Measurements from ENCODE around the gene ATP13A5. TPM values are rescaled to one million over a fixed set of nuclear protein-coding genes. Genes with fewer than 3 reads are reported as not detected.

The ATP13A5 gene
- polyA plus RNA-seq, 1 experiment = not detected

DNA sequence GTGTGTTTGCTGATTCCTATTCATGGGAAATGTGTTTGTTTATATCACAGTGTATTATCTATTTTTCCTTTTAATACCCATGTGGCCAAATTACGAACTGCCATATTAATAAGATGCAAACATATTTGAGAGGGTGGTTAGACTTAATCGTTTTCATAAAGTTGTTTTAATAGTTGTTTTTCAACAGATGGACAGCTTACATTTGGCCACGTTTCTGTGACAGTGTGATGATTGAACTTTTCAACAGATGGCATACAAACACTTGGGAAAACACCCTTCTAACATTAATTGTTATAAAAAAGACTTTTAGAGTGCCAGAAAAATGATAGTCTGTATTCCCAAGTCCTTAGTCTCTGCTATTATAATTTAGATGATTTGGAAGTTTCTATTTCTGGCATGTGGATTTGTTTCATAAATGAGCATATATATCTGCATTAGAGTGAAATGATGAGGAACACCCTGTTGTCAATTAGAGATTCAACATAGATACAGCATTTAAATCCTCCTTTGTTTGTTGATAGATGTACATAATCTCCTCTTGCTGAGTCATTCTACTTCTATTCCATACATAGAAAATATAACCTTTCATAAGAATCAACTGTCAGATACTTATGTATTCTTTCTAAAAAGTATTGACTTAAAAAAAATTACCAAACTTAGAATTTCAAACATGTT lies 124.4 kb downstream of the ATP13A5 start:
- CTCF ChIA-PET = no interaction called here
- POLR2A ChIA-PET = no interaction called here
- TF ChIP-seq, protein P1, sequence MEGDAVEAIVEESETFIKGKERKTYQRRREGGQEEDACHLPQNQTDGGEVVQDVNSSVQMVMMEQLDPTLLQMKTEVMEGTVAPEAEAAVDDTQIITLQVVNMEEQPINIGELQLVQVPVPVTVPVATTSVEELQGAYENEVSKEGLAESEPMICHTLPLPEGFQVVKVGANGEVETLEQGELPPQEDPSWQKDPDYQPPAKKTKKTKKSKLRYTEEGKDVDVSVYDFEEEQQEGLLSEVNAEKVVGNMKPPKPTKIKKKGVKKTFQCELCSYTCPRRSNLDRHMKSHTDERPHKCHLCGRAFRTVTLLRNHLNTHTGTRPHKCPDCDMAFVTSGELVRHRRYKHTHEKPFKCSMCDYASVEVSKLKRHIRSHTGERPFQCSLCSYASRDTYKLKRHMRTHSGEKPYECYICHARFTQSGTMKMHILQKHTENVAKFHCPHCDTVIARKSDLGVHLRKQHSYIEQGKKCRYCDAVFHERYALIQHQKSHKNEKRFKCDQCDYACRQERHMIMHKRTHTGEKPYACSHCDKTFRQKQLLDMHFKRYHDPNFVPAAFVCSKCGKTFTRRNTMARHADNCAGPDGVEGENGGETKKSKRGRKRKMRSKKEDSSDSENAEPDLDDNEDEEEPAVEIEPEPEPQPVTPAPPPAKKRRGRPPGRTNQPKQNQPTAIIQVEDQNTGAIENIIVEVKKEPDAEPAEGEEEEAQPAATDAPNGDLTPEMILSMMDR (IDR thresholded peaks at IDR 0.05; ENCODE audit: low read depth, low read length) = no peak
- Histone ChIP-seq H3K4me3 (ENCODE audit: low read depth, low read length) (no peak overlapping the region), H3K27ac (ENCODE audit: low read depth, low read length) (no peak overlapping the region), H3K9me3 (ENCODE audit: control insufficient read depth, insufficient read depth, low read length) (no peaks in the 10 kb centered on the region), H3K27me3 (ENCODE audit: control insufficient read depth, insufficient read depth, low read length) (no peaks in the 10 kb centered on the region)
- no peak for DNase-seq (ENCODE audit: low read depth, low spot score)

DNA sequence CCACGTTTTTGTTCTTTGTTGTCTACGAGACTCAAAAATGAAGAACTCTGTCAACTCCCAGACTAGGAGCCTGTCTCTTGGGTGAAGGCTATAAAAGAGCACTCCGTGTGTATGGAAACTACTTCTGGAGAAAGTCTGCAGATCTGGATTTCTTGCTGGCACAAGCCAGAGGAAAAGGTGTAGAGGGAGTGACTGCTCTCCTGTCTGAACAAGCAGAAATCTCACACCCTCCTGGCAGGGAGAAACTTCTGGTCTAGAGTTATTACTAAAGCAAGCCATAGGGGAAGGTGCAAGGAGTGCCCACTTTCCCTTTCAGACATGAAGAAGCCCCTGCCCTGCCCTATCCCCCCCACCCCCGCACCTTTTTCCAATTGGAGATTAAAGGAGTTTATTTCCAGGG lies 128.1 kb downstream of the ATP13A5 start:
- POLR2A ChIA-PET = no interaction called here
- CTCF ChIA-PET = no interaction called here
- H3K9me3 ChIP-seq (ENCODE audit: control insufficient read depth, insufficient read depth, low read length) = no peaks in the 10 kb centered on the region
- H3K4me3 ChIP-seq (ENCODE audit: low read depth, low read length) = no peak overlapping the region
- TF ChIP-seq, protein P1 (IDR thresholded peaks at IDR 0.05; ENCODE audit: low read depth, low read length) = no peak
- no peak for DNase-seq (ENCODE audit: low read depth, low spot score)
- H3K27me3 ChIP-seq (ENCODE audit: control insufficient read depth, insufficient read depth, low read length) = no peaks in the 10 kb centered on the region
- H3K27ac ChIP-seq (ENCODE audit: low read depth, low read length) = no peak overlapping the region

DNA sequence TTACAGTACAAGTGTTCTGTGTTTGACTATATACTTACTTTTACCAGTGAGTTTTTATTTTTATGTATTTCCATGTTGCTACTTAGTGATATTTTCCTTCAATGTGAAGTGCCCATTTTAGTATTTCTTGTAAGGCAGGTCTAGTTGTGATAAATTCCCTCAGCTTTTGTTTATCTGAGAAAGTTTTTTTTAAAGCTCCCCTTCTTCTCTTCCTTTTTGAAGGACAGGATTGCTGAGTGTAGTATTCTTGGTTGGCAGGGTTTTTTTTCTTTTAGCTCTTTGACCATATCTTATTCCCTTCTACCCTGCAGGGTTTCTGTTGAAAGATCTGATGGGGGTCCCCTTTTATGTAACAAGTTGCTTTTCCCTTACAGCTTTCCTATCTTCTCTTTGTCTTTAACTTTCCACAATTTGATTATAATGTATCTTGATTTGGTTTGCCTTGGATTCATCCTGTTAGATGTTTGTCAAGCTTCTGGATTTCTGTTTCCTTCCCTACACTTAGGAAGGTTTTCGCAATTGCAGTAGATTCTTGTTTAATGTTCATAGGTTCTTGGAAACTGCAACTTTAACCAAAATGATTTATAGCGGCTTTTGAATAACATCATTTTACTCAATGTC lies 129.6 kb downstream of the ATP13A5 start:
- ChIA-PET CTCF (no interaction called here), POLR2A (no interaction called here)
- Histone ChIP-seq H3K4me3 (ENCODE audit: low read depth, low read length) (no peak overlapping the region), H3K27ac (ENCODE audit: low read depth, low read length) (no peak overlapping the region), H3K27me3 (ENCODE audit: control insufficient read depth, insufficient read depth, low read length) (no peaks in the 10 kb centered on the region), H3K9me3 (ENCODE audit: control insufficient read depth, insufficient read depth, low read length) (no peaks in the 10 kb centered on the region)
- TF ChIP-seq, protein P1 (IDR thresholded peaks at IDR 0.05; ENCODE audit: low read depth, low read length) = no peak
- no peak for DNase-seq (ENCODE audit: low read depth, low spot score)

DNA sequence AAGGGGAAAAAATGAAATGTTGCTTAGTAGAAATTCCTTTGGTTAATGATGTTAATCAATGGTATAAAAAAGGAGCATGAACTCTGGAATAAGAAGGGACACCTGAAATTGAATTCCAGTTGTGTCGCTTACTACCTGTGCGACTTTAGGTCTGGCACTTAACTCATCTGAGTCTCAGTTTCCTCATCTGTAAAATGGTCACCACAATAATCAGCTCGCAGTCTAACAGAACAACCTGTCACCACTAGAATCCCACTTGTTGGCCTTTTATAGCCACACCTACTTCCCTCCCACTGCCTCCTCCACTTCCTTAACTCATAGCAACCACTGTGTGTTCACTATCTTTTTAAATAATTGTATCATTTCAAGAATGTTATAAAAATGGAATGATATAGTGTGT lies 135.0 kb downstream of the ATP13A5 start:
- no peak overlapping the region for H3K4me3 ChIP-seq (ENCODE audit: low read depth, low read length)
- peaks cover 3% of the 10 kb centered on the region for H3K27me3 ChIP-seq (ENCODE audit: control insufficient read depth, insufficient read depth, low read length)
- H3K9me3 ChIP-seq (ENCODE audit: control insufficient read depth, insufficient read depth, low read length) = peaks cover 3% of the 10 kb centered on the region; the same call in 1 of the 2 replicates
- ChIA-PET CTCF (no interaction called here), POLR2A (no interaction called here)
- DNase-seq (ENCODE audit: low read depth, low spot score) = no peak
- no peak overlapping the region for H3K27ac ChIP-seq (ENCODE audit: low read depth, low read length)
- TF ChIP-seq, protein P1 (IDR thresholded peaks at IDR 0.05; ENCODE audit: low read depth, low read length) = no peak

DNA sequence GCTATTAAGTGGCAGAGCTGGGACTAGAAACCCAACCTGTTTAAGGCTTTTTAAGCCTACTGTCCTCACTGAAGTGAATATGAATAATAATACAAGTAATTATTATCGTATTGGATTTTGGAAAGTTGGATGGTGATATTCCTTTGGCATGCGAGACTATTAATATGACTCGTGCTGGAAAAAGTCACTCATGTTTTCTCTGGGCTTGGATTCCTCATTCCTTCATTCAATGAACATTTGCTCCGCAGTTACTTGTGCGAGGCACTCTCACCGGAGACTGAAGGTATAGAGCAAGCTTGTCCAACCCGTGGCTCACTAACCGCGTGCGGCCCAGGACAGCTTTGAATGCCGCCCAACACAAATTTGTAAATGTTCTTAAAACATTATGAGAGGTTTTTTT lies 136.8 kb downstream of the ATP13A5 start:
- no peak overlapping the region for H3K27ac ChIP-seq (ENCODE audit: low read depth, low read length)
- ChIA-PET CTCF (interaction anchor here (0.6 kb wide), 2 partner anchors 28 to 117 kb away, joined by 3 to 6 read pairs; no protein-coding TSS in a partner anchor), POLR2A (no interaction called here)
- H3K9me3 ChIP-seq (ENCODE audit: control insufficient read depth, insufficient read depth, low read length) = peaks cover 3% of the 10 kb centered on the region; the same call in 1 of the 2 replicates
- peaks cover 3% of the 10 kb centered on the region for H3K27me3 ChIP-seq (ENCODE audit: control insufficient read depth, insufficient read depth, low read length)
- TF ChIP-seq, protein P1 (IDR thresholded peaks at IDR 0.05; ENCODE audit: low read depth, low read length) = no peak
- H3K4me3 ChIP-seq (ENCODE audit: low read depth, low read length) = no peak overlapping the region
- DNase-seq (ENCODE audit: low read depth, low spot score) = no peak

Measured in AG04450 (cell line).